Neural cell (in vitro differentiated cells): Measurements from ENCODE around the gene SELENOF. TPM values are rescaled to one million over a fixed set of nuclear protein-coding genes. Genes with fewer than 3 reads are reported as not detected.
"Not testable (repeated sequence)": the region's sequence is repeated elsewhere in the genome, so short reads cannot be mapped to it uniquely, and the experiment has no call there.

Experiments
- H2AFZ ChIP-seq: fragments of 200-600, 300-800 bp; sonication (generic), shearing (Covaris generic); 2 replicates; pipeline ENCODE4 v1.6.0; 2014; ENCODE audit warnings: low read depth, mild to moderate bottlenecking, antibody characterized with exemption, low read length, moderate library complexity
- H3F3A ChIP-seq: fragments of 200-600 bp; shearing (Covaris generic); 2 replicates; pipeline ENCODE4 v1.6.1; 2016; ENCODE audit warnings: mild to moderate bottlenecking, moderate library complexity, mixed read lengths, antibody characterized with exemption, low read length; ENCODE audit not compliant: insufficient read depth, poor library complexity, severe bottlenecking
- H3K27ac ChIP-seq: fragments of 200-600, 300-800 bp; sonication (generic), shearing (Covaris generic); 2 replicates; pipeline ENCODE4 v1.5.1; 2014; ENCODE audit warnings: mild to moderate bottlenecking, low read length, moderate library complexity
- H3K27me3 ChIP-seq: fragments of 300-800, 200-600 bp; sonication (generic), shearing (Covaris generic); 2 replicates; pipeline ENCODE4 v1.6.0; 2014; ENCODE audit warnings: mild to moderate bottlenecking, low read depth, low read length, moderate library complexity; ENCODE audit not compliant: insufficient read depth
- H3K36me3 ChIP-seq: fragments of 300-800, 200-600 bp; sonication (generic), shearing (Covaris generic); 2 replicates; pipeline ENCODE4 v1.5.1; 2014; ENCODE audit warnings: mild to moderate bottlenecking, antibody characterized with exemption, low read length, moderate library complexity; ENCODE audit not compliant: insufficient read depth
- H3K4me2 ChIP-seq: fragments of 300-800, 200-600 bp; sonication (generic), shearing (Covaris generic); 2 replicates; pipeline ENCODE4 v1.6.0; 2014; ENCODE audit warnings: mild to moderate bottlenecking, low read length
- H3K4me3 ChIP-seq: fragments of 300-800, 200-600 bp; sonication (generic), shearing (Covaris generic); 2 replicates; pipeline ENCODE4 v1.5.1; 2014; ENCODE audit warnings: mild to moderate bottlenecking, low read length, moderate library complexity
- H3K79me2 ChIP-seq: fragments of 200-600 bp; shearing (Covaris generic); replicated peaks from 2 replicates; pipeline ENCODE4 v1.6.0; 2014; ENCODE audit warnings: mild to moderate bottlenecking, low read length, moderate library complexity; ENCODE audit not compliant: insufficient read depth
- H3K9ac ChIP-seq: fragments of 300-800, 200-600 bp; sonication (generic), shearing (Covaris generic); 2 replicates; pipeline ENCODE4 v1.6.1; 2016; ENCODE audit warnings: mild to moderate bottlenecking, low read length, mixed read lengths
- H3K9me2 ChIP-seq: fragments of 200-600 bp; shearing (Covaris generic); 2 replicates; pipeline ENCODE4 v1.6.1; 2016; ENCODE audit warnings: mild to moderate bottlenecking, low read length, mixed read lengths; ENCODE audit not compliant: insufficient read depth
- H3K9me3 ChIP-seq: fragments of 200-600, 300-800 bp; sonication (generic), shearing (Covaris generic); 2 replicates; pipeline ENCODE4 v1.6.1; 2016; ENCODE audit warnings: mild to moderate bottlenecking, mixed run types, low read length, moderate library complexity, mixed read lengths
- H4K20me1 ChIP-seq: fragments of 200-600 bp; shearing (Covaris generic); 2 replicates; pipeline ENCODE4 v1.6.1; 2016; ENCODE audit warnings: mild to moderate bottlenecking, mixed run types; ENCODE audit not compliant: insufficient read depth
- EP300 ChIP-seq: fragments of 450-650 bp; conservative IDR thresholded peaks from 2 replicates; pipeline ENCODE4 v1.6.1; 2014; ENCODE audit warnings: antibody characterized with exemption, mild to moderate bottlenecking, moderate library complexity; ENCODE audit not compliant: poor library complexity, severe bottlenecking
- EZH2 ChIP-seq: fragments of 200-600, 300-800 bp; shearing (Covaris generic), sonication (generic); IDR thresholded peaks from 2 replicates; pipeline ENCODE4 v1.6.1; 2014; ENCODE audit warnings: antibody characterized with exemption, low read length, borderline replicate concordance, mild to moderate bottlenecking; ENCODE audit not compliant: insufficient read depth, poor library complexity, severe bottlenecking
- MXI1 ChIP-seq: fragments of 450-650 bp; conservative IDR thresholded peaks from 2 replicates; pipeline ENCODE4 v1.6.1; 2014; ENCODE audit warnings: antibody characterized with exemption, mild to moderate bottlenecking; ENCODE audit not compliant: poor library complexity, severe bottlenecking
- POLR2AphosphoS5 ChIP-seq: IDR thresholded peaks from 2 replicates; pipeline ENCODE4 v1.6.1; 2012
- RAD21 ChIP-seq: fragments of 450-650 bp; conservative IDR thresholded peaks from 2 replicates; pipeline ENCODE4 v1.6.1; 2014; ENCODE audit warnings: antibody characterized with exemption, mild to moderate bottlenecking, moderate library complexity
- SMC3 ChIP-seq: fragments of 450-650 bp; conservative IDR thresholded peaks from 2 replicates; pipeline ENCODE4 v1.6.1; 2014; ENCODE audit warnings: antibody characterized with exemption, mild to moderate bottlenecking, moderate library complexity; ENCODE audit not compliant: poor library complexity
- TAF1 ChIP-seq: IDR thresholded peaks from 2 replicates; pipeline ENCODE4 v1.6.1; 2012; ENCODE audit warnings: low read depth
- polyA plus RNA-seq: library from polyadenylated mRNA; depleted of rRNA; stranded (reverse); fragments of >200 nt; gene quantifications from 2 replicates; pipeline ENCODE4 v1.2.3, GENCODE V29; 2014
- TF ChIP-seq, protein P1 (sequence below): IDR thresholded peaks from 2 replicates; pipeline ENCODE4 v1.6.1; 2012; ENCODE audit warnings: borderline replicate concordance
- TF ChIP-seq, protein P2 (sequence below): fragments of 450-650 bp; IDR thresholded peaks from 2 replicates; pipeline ENCODE4 v1.5.1; 2014; ENCODE audit warnings: antibody characterized with exemption, mild to moderate bottlenecking, moderate library complexity; ENCODE audit not compliant: poor library complexity, severe bottlenecking

Gene SELENOF
- polyA plus RNA-seq, 1 donor from 2014 or later: 198 TPM

DNA sequence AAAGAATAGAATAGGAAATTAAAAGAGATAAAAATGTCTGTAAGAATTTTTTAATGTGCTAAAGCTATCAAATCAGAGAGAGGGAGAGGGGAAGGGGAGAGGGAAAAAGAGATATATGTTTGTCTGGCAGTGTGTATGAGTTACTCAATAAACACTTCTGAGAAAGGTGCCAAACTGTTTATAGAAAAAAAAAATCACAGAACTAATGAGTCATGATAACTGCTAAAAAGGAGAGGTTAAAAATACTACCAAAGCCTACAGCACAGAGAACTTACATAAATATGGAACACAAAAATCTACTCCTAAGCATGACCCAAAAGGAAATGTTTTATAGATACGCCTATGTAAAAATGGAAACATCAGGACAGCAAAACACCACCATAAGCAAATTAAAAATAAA, 45.4 kb downstream of the SELENOF start:
- Histone ChIP-seq H3K36me3 (no peaks in the 10 kb centered on the region), H3K79me2 (no peaks in the 10 kb centered on the region), H3K27ac (no peak overlapping the region), H2AFZ (no peak overlapping the region), H3K4me2 (no peak overlapping the region), H3K4me3 (no peak overlapping the region), H3F3A (no peaks in the 10 kb centered on the region), H4K20me1 (no peaks in the 10 kb centered on the region), H3K27me3 (no peaks in the 10 kb centered on the region), H3K9me3 (no peaks in the 10 kb centered on the region), H3K9me2 (no peaks in the 10 kb centered on the region), H3K9ac (no peak overlapping the region)
- no peak for TF ChIP-seq EZH2
- no peak for TF ChIP-seq SMC3
- TF ChIP-seq, protein P1, sequence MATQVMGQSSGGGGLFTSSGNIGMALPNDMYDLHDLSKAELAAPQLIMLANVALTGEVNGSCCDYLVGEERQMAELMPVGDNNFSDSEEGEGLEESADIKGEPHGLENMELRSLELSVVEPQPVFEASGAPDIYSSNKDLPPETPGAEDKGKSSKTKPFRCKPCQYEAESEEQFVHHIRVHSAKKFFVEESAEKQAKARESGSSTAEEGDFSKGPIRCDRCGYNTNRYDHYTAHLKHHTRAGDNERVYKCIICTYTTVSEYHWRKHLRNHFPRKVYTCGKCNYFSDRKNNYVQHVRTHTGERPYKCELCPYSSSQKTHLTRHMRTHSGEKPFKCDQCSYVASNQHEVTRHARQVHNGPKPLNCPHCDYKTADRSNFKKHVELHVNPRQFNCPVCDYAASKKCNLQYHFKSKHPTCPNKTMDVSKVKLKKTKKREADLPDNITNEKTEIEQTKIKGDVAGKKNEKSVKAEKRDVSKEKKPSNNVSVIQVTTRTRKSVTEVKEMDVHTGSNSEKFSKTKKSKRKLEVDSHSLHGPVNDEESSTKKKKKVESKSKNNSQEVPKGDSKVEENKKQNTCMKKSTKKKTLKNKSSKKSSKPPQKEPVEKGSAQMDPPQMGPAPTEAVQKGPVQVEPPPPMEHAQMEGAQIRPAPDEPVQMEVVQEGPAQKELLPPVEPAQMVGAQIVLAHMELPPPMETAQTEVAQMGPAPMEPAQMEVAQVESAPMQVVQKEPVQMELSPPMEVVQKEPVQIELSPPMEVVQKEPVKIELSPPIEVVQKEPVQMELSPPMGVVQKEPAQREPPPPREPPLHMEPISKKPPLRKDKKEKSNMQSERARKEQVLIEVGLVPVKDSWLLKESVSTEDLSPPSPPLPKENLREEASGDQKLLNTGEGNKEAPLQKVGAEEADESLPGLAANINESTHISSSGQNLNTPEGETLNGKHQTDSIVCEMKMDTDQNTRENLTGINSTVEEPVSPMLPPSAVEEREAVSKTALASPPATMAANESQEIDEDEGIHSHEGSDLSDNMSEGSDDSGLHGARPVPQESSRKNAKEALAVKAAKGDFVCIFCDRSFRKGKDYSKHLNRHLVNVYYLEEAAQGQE: no peak
- TF ChIP-seq TAF1: no peak
- TF ChIP-seq RAD21: no peak
- no peak for TF ChIP-seq EP300
- TF ChIP-seq POLR2AphosphoS5: no peak
- TF ChIP-seq, protein P2, sequence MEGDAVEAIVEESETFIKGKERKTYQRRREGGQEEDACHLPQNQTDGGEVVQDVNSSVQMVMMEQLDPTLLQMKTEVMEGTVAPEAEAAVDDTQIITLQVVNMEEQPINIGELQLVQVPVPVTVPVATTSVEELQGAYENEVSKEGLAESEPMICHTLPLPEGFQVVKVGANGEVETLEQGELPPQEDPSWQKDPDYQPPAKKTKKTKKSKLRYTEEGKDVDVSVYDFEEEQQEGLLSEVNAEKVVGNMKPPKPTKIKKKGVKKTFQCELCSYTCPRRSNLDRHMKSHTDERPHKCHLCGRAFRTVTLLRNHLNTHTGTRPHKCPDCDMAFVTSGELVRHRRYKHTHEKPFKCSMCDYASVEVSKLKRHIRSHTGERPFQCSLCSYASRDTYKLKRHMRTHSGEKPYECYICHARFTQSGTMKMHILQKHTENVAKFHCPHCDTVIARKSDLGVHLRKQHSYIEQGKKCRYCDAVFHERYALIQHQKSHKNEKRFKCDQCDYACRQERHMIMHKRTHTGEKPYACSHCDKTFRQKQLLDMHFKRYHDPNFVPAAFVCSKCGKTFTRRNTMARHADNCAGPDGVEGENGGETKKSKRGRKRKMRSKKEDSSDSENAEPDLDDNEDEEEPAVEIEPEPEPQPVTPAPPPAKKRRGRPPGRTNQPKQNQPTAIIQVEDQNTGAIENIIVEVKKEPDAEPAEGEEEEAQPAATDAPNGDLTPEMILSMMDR: no peak
- no peak for TF ChIP-seq MXI1

DNA sequence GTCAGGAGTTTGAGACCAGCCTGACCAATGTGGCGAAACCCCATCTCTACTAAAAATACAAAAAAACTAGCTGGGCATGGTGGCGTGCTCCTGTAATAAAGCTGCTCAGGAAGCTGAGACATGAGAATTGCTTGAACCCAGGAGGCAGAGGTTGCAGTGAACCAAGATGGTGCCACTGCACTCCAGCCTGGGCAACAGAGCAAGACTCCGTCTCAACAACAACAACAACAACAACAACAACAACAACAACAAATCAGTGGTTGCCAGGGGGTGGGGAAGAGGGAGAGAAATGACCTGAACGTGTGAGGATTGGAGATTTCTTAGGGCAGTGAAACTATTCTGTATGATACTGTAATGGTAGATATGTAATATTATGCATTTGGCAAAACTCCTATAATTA, 46.6 kb downstream of the SELENOF start:
- not testable (repeated sequence) for H2AFZ ChIP-seq, H3F3A ChIP-seq, H4K20me1 ChIP-seq, H3K36me3 ChIP-seq, H3K27me3 ChIP-seq, H3K9ac ChIP-seq, H3K4me3 ChIP-seq, H3K4me2 ChIP-seq, H3K27ac ChIP-seq, H3K9me2 ChIP-seq, H3K9me3 ChIP-seq, H3K79me2 ChIP-seq

DNA sequence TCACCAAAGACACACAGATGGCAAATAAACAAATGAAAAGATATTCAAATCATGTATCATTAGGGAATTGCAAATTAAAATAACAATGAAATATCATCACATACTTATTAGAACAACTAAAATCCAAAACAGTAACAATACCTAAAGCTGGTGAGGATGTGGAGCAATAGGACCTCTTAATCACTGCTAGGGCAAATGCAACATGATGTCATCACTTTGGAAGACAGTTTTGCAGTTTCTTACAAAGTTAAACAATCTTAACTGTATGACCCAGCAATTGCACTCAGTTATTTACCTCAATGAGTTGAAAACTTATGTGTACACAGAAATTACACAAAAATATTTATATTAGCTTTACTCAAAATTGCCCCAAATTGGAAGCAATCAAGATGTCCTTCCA, 47.3 kb downstream of the SELENOF start:
- Histone ChIP-seq H3K4me2 (no peak overlapping the region), H3K79me2 (no peaks in the 10 kb centered on the region), H3K27ac (no peak overlapping the region), H3K27me3 (no peaks in the 10 kb centered on the region), H2AFZ (no peak overlapping the region), H3K9me2 (no peaks in the 10 kb centered on the region), H3F3A (no peaks in the 10 kb centered on the region), H3K9me3 (no peaks in the 10 kb centered on the region), H4K20me1 (no peaks in the 10 kb centered on the region), H3K4me3 (no peak overlapping the region), H3K9ac (no peak overlapping the region), H3K36me3 (no peaks in the 10 kb centered on the region)
- TF ChIP-seq MXI1: no peak
- TF ChIP-seq TAF1: no peak
- TF ChIP-seq EP300: no peak
- no peak for TF ChIP-seq EZH2
